Stimulated activated naive CD8-positive, alpha-beta T cell treated with anti-CD3 and anti-CD28 coated beads, Interleukin-15, amount 100 ng/mL, for 72 hours (primary cell): ENCODE measurements around the gene OR10A4.
A peak's percentile ranks its signal among the peaks of the same experiment; 100 is the strongest.

ENCODE experiments used
- ATAC-seq: fragments of 150-1000 bp; cut with Tn5 transposase; 2 replicates; pipeline ENCODE4 v1.10.0; 2021; ENCODE audit warnings: mild to moderate bottlenecking, moderate library complexity
- DNase-seq, 2 donors: peaks; one replicate each; pipeline ENCODE4 v3.0.0; 2021 to 2022
- H3K27ac Mint-ChIP-seq, 2 donors: one replicate each; pipeline ENCODE4 v1.8.0; 2022; ENCODE audit warnings: mild to moderate bottlenecking in 2 of 2, mixed read lengths in 2 of 2, moderate library complexity in 2 of 2
- H3K27me3 Mint-ChIP-seq: one replicate; pipeline ENCODE4 v1.8.0; 2022; ENCODE audit warnings: mixed read lengths
- H3K4me1 Mint-ChIP-seq: one replicate; pipeline ENCODE4 v1.8.0; 2022; ENCODE audit warnings: mild to moderate bottlenecking, mixed read lengths
- H3K4me3 Mint-ChIP-seq, 2 donors: one replicate each; pipeline ENCODE4 v1.8.0; 2022; ENCODE audit warnings: mild to moderate bottlenecking in 2 of 2, mixed read lengths in 2 of 2, moderate library complexity in 1 of 2
- H3K9me3 Mint-ChIP-seq, 2 donors: one replicate each; pipeline ENCODE4 v1.8.0; 2022; ENCODE audit warnings: mixed read lengths in 2 of 2

The OR10A4 gene

GRCh38 chr11:6925636-6926207 lies 49.3 kb downstream of the OR10A4 start:
- Mint-ChIP-seq H3K4me3 (peak overlapping the region; percentile 93 to 94), H3K9me3 (no peaks in the 10 kb centered on the region), H3K27me3 (peaks cover 81% of the 10 kb centered on the region), H3K27ac (peak overlapping the region in 1 of 2 donors; percentile 88), H3K4me1 (peaks cover 24% of the 10 kb centered on the region)
- ATAC-seq (peak; percentile 42), DNase-seq (no peak)

- peaks cover 24% of the 10 kb centered on the region for H3K4me1 Mint-ChIP-seq
- no peaks in the 10 kb centered on the region for H3K9me3 Mint-ChIP-seq
- peak within 1 kb of the TSS; percentile 14 to 88 for H3K27ac Mint-ChIP-seq
- ATAC-seq = peak; percentile 82
- H3K4me3 Mint-ChIP-seq = peak within 1 kb of the TSS; percentile 93 to 94
- H3K27me3 Mint-ChIP-seq = peaks cover 75% of the 10 kb centered on the region
- peak; percentile 32 to 68 for DNase-seq
Observed at GRCh38 chr11:6926208-6927029, 50.0 kb downstream of the OR10A4 start, which contains the start of gene ZNF215. ZNF215 (plus strand) TSS chr11:6926426; CDS start chr11:6932273, 5,847 bp downstream.

GRCh38 chr11:6927030-6927617 lies 50.7 kb downstream of the OR10A4 start:
- ATAC-seq = no peak
- Mint-ChIP-seq H3K27me3 (peaks cover 72% of the 10 kb centered on the region), H3K27ac (peak overlapping the region in 1 of 2 donors; percentile 29), H3K4me3 (peak overlapping the region; percentile 93 to 94), H3K4me1 (peaks cover 24% of the 10 kb centered on the region), H3K9me3 (no peaks in the 10 kb centered on the region)
- no peak for DNase-seq
